Cardiac septum (tissue), 1 donor: ENCODE data around the gene RETN. TPM values are rescaled to one million over a fixed set of nuclear protein-coding genes. Genes with fewer than 3 reads are reported as not detected.

Experiments
- DNase-seq: peaks from one replicate; pipeline ENCODE4 v3.0.0-alpha.2; 2020; ENCODE audit warnings: low spot score
- intact Hi-C: fragments of 100-400 bp; cut with DNase I; formaldehyde crosslinking; loops from one replicate; pipeline ENCODE4 v1.14.0; 2022
- total RNA-seq: library from RNA; stranded (reverse); fragmentation: NEBNext Ultra II Directional; extraction: Animal tissue kit (Norgen Biotek cat#: 25700); gene quantifications from one replicate; pipeline ENCODE4 v1.2.1, GENCODE V29; 2021
- donor health status: DM: no; HTN: no; CAD: no.

Gene RETN
- total RNA-seq, 1 donor from 2014 or later: 0.75 TPM

DNA sequence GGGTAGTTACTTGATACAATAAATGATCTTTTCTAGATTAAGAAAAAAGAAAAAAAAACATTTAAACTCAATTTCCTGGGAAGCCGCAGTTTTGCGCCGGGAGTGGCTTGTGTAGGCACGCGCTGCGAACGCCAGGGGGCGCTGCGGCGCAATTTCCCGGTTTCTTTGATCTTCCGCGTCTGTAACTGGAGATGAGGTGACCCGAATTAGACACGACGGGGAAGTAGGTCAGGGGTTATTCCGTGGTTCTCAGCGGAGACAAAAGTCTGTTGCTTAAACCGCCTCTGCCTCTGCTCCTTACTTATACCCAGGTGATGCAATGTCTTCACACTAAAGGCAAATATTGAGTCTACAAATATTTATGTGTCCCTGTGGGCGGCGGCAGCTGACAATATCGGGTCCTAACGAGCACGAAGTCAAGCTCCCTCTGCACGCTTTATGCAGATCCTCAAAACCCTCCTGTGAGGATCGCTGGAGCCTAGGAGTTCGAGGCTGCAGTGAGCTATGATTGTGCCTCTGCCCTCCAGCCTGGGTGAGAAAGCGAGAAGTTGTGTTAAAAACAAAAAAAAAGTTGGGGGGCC lies 16.7 kb upstream of the RETN start:
- intact Hi-C loops: loop anchor here (2.0 to 5.0 kb wide), 2 partner anchors 29 to 145 kb away; partner anchors contain the start of gene TRAPPC5
- peak; percentile 95 for DNase-seq

DNA sequence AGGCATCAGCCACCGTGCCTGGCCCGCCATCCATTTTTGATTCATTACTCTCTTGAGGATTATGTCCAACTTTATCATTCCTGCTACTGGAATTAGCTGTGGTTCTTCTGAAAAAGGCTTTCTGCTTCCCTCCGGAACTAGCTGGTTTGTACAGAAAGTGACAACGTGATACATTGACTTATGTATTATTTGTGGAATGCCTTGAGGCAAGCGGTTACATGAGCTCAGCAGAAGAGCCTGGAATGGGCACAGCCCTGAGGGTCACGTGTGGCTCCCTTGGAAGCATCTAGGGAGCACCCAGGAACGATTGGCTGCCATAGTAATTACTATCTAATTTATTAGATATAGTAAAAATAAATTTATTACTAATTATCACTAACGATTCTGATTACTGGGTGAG lies 14.4 kb upstream of the RETN start:
- DNase-seq: no peak
- intact Hi-C loops: loop anchor here (5.0 kb wide), 1 partner anchor 143 kb away; no protein-coding TSS in a partner anchor

- DNase-seq: no peak
- intact Hi-C loops: no loop called here
Observed at GRCh38 chr19:7655581-7655980, 13.3 kb upstream of the RETN start.

- DNase-seq: no peak
- intact Hi-C loops: no loop called here
Observed at GRCh38 chr19:7657131-7657751, 11.6 kb upstream of the RETN start.

DNA sequence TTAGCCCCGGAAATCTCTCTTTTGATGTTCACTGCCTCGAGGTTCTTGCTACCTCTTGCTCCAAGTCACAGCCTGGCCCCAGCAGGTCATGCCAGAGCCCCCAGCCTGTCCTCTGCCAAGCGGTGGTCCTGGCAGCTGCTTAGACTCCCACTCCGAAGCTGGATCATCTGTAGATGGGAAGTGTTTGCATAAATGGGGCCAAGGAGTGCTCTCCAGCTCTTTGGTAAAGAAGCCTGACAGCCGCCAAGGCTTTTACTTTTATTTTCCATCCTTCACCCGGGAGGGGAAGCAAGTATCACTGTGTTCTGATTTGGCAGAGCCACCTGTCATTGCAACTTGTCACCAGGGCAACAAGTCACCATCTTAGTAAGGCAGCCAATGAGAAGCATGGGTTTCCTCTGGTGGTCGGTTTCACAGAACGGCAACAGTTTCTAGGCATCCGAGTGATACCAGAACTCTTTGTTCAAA lies 10.6 kb upstream of the RETN start:
- intact Hi-C loops: no loop called here
- no peak for DNase-seq

GRCh38 chr19:7661744-7662538 lies 6.9 kb upstream of the RETN start:
- DNase-seq: no peak
- intact Hi-C loops: no loop called here

GRCh38 chr19:7662657-7663056 lies 6.2 kb upstream of the RETN start:
- no peak for DNase-seq
- intact Hi-C loops: no loop called here

GRCh38 chr19:7663706-7664105 lies 5.1 kb upstream of the RETN start:
- DNase-seq: no peak
- intact Hi-C loops: no loop called here

- no peak for DNase-seq
- intact Hi-C loops: no loop called here
Observed at GRCh38 chr19:7665076-7665475, 3.8 kb upstream of the RETN start.

DNA sequence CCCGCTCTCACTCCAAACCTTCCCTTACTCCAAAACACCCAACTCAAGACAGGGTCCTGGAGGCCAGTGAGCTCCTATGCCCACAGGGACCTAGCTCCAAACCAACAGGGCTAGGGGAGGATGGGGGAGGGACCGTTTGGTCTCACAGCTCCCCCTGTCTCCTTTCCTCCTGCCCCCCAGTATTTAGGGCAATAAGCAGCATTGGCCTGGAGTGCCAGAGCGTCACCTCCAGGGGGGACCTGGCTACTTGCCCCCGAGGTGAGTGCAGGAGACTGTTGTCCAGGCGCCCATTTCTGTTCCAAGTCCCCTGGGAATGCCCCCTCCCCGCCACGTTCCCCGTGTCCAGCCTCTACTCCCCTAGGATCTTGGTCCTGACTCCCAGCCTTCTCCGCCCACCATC lies 792 bp downstream of the RETN start:
- intact Hi-C loops: no loop called here
- DNase-seq: no peak

DNA sequence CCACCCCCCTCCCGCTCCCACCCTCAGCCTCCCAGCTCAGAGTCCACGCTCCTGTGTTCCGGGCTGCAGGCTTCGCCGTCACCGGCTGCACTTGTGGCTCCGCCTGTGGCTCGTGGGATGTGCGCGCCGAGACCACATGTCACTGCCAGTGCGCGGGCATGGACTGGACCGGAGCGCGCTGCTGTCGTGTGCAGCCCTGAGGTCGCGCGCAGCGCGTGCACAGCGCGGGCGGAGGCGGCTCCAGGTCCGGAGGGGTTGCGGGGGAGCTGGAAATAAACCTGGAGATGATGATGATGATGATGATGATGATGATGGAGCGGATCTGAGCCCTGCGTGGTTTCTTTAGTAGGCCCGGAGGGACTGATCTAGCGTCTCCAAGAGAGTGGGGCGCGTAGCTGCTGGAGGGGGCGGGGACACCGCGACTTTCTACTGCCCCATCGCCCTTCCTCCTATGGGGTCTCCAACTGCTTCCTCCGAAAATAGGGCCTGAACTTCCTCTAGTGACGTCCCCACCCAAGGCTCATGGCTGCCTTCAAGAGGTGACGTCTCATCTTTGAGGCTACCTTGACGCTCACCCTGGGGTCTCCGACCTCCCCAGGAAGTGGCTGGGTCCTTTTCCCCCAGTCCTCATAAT lies 1.4 kb downstream of the RETN start:
- DNase-seq: peak; percentile 82
- intact Hi-C loops: no loop called here

- intact Hi-C loops: no loop called here
Observed at GRCh38 chr19:7670790-7671189, 1.9 kb downstream of the RETN start.

GRCh38 chr19:7672522-7672921 lies 3.7 kb downstream of the RETN start:
- DNase-seq: no peak
- intact Hi-C loops: no loop called here

More at GRCh38 chr19:7670790-7671189, 1.9 kb downstream of the RETN start:
- DNase-seq: no peak

DNA sequence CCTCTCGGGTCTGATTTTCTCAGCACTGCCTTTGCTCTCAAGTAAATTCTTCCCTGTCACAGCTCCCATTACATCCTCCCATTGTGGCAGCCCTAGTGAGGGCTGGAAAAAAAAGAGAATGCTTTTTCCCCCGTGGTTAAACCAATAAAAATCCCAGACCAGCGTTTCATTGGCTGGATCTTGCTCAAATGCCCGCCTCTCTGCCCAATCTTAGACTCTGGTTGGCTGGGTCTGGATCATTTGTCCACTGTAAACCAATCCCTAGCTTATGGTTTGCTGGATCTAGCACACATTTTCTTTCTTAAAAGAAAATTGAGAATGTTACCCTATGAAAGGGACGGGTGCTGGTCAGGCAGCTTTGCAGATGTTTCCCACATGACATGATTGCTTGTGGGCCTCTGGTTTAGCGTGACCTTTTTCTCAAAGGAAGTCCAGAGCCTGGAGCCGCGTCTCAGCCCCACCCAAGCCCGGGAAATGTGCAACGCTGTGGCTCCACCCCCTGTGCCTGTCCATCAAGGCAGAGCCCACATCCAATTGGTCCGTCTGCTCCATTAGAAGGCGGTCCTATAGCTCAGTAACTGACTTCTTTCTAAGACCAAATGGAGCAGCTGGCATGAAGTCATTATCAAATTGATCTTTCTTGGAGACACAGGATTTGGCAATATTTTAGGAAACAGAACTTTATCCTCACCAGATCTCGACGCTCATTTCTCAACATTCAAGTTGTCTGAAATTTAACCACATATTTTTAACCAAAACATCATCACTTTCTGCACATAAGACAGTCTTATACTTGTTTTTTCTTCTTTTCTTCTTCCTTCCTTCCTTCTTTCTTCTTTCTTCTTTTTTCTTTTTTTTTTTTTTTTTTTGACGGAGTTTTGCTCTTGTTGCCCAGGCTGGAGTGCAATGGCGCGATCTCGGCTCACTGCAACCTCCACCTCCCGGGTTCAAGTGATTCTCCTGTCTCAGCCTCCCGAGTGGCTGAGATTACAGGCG lies 5.5 kb downstream of the RETN start:
- intact Hi-C loops: loop anchor here (5.0 kb wide), 1 partner anchor 107 kb away; no protein-coding TSS in a partner anchor

GRCh38 chr19:7676376-7676775 lies 7.5 kb downstream of the RETN start:
- intact Hi-C loops: loop anchor here (5.0 kb wide), 1 partner anchor 109 kb away; no protein-coding TSS in a partner anchor
- no peak for DNase-seq

More for the DNA sequence above, 5.5 kb downstream of the RETN start:
- DNase-seq: peak; percentile 94

- intact Hi-C loops: loop anchor here (5.0 kb wide), 1 partner anchor 110 kb away; no protein-coding TSS in a partner anchor
- DNase-seq: peak; percentile 87
Observed at GRCh38 chr19:7676854-7677253, 8.0 kb downstream of the RETN start, which contains the start of gene MCEMP1. Gene MCEMP1 (plus strand): TSS chr19:7677090. CDS start chr19:7677121, 31 bp downstream.

DNA sequence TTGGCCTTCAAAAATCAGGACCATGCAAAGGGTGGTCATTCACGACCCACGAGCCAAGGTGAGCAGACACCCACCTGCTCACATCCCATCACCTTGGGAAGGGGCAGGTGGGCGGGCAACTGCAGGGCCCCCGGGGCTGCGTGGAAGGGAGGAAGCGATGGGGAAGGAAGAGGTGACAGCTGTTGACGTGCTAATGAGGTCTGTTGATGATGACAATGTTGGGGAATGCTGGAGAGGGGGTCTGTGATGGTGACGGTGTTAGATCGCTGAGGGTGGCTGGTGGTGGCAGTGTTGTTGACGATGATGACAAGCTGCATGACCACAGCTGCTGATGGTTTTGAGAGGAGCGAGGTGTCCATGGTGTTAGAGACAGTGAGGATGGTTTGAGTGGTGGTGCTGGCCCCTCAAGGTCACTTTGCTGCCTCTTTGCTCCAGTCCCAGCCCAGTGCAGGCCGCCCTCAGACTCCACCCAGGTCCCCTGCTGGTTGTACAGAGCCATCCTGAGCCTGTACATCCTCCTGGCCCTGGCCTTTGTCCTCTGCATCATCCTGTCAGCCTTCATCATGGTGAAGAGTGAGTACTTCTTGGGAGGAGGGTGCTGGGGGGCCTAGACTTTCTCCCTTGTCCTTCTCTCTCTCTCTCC lies 8.9 kb downstream of the RETN start:
- intact Hi-C loops: loop anchor here (5.0 kb wide), 1 partner anchor 110 kb away; no protein-coding TSS in a partner anchor

More for the DNA sequence above, 8.9 kb downstream of the RETN start:
- DNase-seq: no peak
